Measurements from ENCODE around the gene ARRB1.

ARRB1 gene

GRCh38 chr11:75325713-75326438, 25.6 kb downstream of the ARRB1 start:
- no peaks in the 10 kb centered on the region for H3K79me2 ChIP-seq (ENCODE audit: low read length)
- no peak for TF ChIP-seq CTCF (IDR thresholded peaks at IDR 0.05; ENCODE audit: low read depth, low read length)
- TF ChIP-seq EZH2phosphoT487 (IDR thresholded peaks at IDR 0.05; ENCODE audit: low read depth) = no peak
- no peak overlapping the region for H3K27ac ChIP-seq (ENCODE audit: low read length)
- no peaks in the 10 kb centered on the region for H4K20me1 ChIP-seq (ENCODE audit: insufficient read depth, low read length)
- H3K9ac ChIP-seq (ENCODE audit: low read length) = no peak overlapping the region
- no peak overlapping the region for H3K4me3 ChIP-seq (ENCODE audit: low read length)
- no peak overlapping the region for H2AFZ ChIP-seq (ENCODE audit: low read depth, low read length)
- H3K9me3 ChIP-seq (ENCODE audit: insufficient read depth, low read length) = no peaks in the 10 kb centered on the region
- H3K36me3 ChIP-seq (replicated peaks; ENCODE audit: low read depth, low read length) = no peaks in the 10 kb centered on the region
- no peak overlapping the region for H3K4me2 ChIP-seq (ENCODE audit: low read length)
- H3K4me1 ChIP-seq (ENCODE audit: low read length) = no peaks in the 10 kb centered on the region
- peaks cover 8% of the 10 kb centered on the region for H3K27me3 ChIP-seq (ENCODE audit: low read depth, low read length)

GRCh38 chr11:75324740-75325139, 26.7 kb downstream of the ARRB1 start:
- H3K27ac ChIP-seq (ENCODE audit: low read length) = no peak overlapping the region
- no peak for TF ChIP-seq EZH2phosphoT487 (IDR thresholded peaks at IDR 0.05; ENCODE audit: low read depth)
- TF ChIP-seq CTCF (IDR thresholded peaks at IDR 0.05; ENCODE audit: low read depth, low read length) = no peak
- no peak overlapping the region for H2AFZ ChIP-seq (ENCODE audit: low read depth, low read length)
- no peak overlapping the region for H3K9ac ChIP-seq (ENCODE audit: low read length)
- no peaks in the 10 kb centered on the region for H3K4me1 ChIP-seq (ENCODE audit: low read length)
- H3K4me3 ChIP-seq (ENCODE audit: low read length) = no peak overlapping the region
- peaks cover 8% of the 10 kb centered on the region for H3K27me3 ChIP-seq (ENCODE audit: low read depth, low read length)
- no peaks in the 10 kb centered on the region for H3K79me2 ChIP-seq (ENCODE audit: low read length)
- no peaks in the 10 kb centered on the region for H4K20me1 ChIP-seq (ENCODE audit: insufficient read depth, low read length)
- no peaks in the 10 kb centered on the region for H3K9me3 ChIP-seq (ENCODE audit: insufficient read depth, low read length)
- no peaks in the 10 kb centered on the region for H3K36me3 ChIP-seq (replicated peaks; ENCODE audit: low read depth, low read length)
- H3K4me2 ChIP-seq (ENCODE audit: low read length) = no peak overlapping the region

- Histone ChIP-seq H3K27ac (ENCODE audit: low read length) (no peak overlapping the region), H3K4me2 (ENCODE audit: low read length) (no peak overlapping the region), H3K36me3 (replicated peaks; ENCODE audit: low read depth, low read length) (no peaks in the 10 kb centered on the region), H3K9ac (ENCODE audit: low read length) (no peak overlapping the region), H4K20me1 (ENCODE audit: insufficient read depth, low read length) (no peaks in the 10 kb centered on the region), H3K79me2 (ENCODE audit: low read length) (no peaks in the 10 kb centered on the region), H3K4me1 (ENCODE audit: low read length) (no peaks in the 10 kb centered on the region), H3K27me3 (ENCODE audit: low read depth, low read length) (peaks cover 8% of the 10 kb centered on the region), H3K4me3 (ENCODE audit: low read length) (no peak overlapping the region), H2AFZ (ENCODE audit: low read depth, low read length) (no peak overlapping the region), H3K9me3 (ENCODE audit: insufficient read depth, low read length) (no peaks in the 10 kb centered on the region)
- TF ChIP-seq EZH2phosphoT487 (IDR thresholded peaks at IDR 0.05; ENCODE audit: low read depth) (no peak), CTCF (IDR thresholded peaks at IDR 0.05; ENCODE audit: low read depth, low read length) (no peak)
These were observed 27.3 kb downstream of the ARRB1 start for GRCh38 chr11:75324189-75324588.

- H3K79me2 ChIP-seq (ENCODE audit: low read length) = no peaks in the 10 kb centered on the region
- no peak overlapping the region for H3K9ac ChIP-seq (ENCODE audit: low read length)
- H3K4me2 ChIP-seq (ENCODE audit: low read length) = no peak overlapping the region
- H4K20me1 ChIP-seq (ENCODE audit: insufficient read depth, low read length) = no peaks in the 10 kb centered on the region
- H3K9me3 ChIP-seq (ENCODE audit: insufficient read depth, low read length) = no peaks in the 10 kb centered on the region
- peaks cover 8% of the 10 kb centered on the region for H3K27me3 ChIP-seq (ENCODE audit: low read depth, low read length)
- TF ChIP-seq CTCF (IDR thresholded peaks at IDR 0.05; ENCODE audit: low read depth, low read length) = no peak
- no peak for TF ChIP-seq EZH2phosphoT487 (IDR thresholded peaks at IDR 0.05; ENCODE audit: low read depth)
- H3K27ac ChIP-seq (ENCODE audit: low read length) = no peak overlapping the region
- no peaks in the 10 kb centered on the region for H3K4me1 ChIP-seq (ENCODE audit: low read length)
- H3K4me3 ChIP-seq (ENCODE audit: low read length) = no peak overlapping the region
- H2AFZ ChIP-seq (ENCODE audit: low read depth, low read length) = no peak overlapping the region
- H3K36me3 ChIP-seq (replicated peaks; ENCODE audit: low read depth, low read length) = no peaks in the 10 kb centered on the region
These were observed 27.9 kb downstream of the ARRB1 start for GRCh38 chr11:75323609-75324008.

Measured in OCI-LY3 (cell line).